ENCODE data around the gene TTYH2.

- no peak for TF ChIP-seq CTCF (IDR thresholded peaks at IDR 0.05)
- no peak for TF ChIP-seq POLR2A (IDR thresholded peaks at IDR 0.05)
- TF ChIP-seq POLR2AphosphoS5 (IDR thresholded peaks at IDR 0.05) = no peak
- no peak for TF ChIP-seq EP300 (IDR thresholded peaks at IDR 0.05)
Observed at GRCh38 chr17:74224959-74225725, 11.8 kb downstream of the TTYH2 start.
